Activated gamma-delta T cell treated with Interleukin-2 at 50 U/mL for 16 hours (primary cell): ENCODE data around the gene SLC39A11.
"Not testable (repeated sequence)": the region's sequence is repeated elsewhere in the genome, so short reads cannot be mapped to it uniquely, and the experiment has no call there.

ENCODE experiments used
- DNase-seq: peaks from one replicate; pipeline ENCODE4 v3.0.0-alpha.2; 2020

SLC39A11 gene

DNA sequence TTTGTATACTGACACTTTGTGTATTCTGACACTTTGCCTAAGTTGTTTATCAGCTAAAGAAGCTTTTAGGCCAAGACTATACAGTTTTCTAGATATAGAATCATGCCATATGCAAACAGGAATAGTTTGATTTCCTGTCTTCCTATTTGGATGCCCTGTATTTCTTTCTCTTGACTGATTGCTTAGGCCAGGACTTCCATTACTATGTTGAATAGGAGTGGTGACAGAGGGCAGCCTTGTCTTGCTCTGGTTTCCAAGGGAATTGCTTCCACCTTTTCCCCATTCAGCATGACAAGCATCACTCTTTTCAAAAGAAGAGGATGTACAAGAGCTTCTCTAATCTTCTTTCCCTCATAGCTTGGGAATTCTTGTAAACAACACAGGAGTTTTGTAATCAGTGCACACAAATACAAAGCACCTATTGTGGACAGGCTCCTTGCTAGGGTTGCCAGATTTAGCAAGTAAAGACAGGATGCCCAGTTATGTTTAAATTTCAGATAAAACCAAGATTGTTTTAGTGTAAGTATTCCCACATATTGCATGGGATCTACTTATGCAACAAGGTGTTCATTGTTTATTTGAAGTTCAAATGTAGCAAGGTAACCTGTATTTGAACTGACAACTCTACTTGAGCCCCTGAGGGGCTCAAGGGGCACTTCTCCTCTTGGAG is 233.5 kb downstream of the SLC39A11 start:
- no peak for DNase-seq

DNA sequence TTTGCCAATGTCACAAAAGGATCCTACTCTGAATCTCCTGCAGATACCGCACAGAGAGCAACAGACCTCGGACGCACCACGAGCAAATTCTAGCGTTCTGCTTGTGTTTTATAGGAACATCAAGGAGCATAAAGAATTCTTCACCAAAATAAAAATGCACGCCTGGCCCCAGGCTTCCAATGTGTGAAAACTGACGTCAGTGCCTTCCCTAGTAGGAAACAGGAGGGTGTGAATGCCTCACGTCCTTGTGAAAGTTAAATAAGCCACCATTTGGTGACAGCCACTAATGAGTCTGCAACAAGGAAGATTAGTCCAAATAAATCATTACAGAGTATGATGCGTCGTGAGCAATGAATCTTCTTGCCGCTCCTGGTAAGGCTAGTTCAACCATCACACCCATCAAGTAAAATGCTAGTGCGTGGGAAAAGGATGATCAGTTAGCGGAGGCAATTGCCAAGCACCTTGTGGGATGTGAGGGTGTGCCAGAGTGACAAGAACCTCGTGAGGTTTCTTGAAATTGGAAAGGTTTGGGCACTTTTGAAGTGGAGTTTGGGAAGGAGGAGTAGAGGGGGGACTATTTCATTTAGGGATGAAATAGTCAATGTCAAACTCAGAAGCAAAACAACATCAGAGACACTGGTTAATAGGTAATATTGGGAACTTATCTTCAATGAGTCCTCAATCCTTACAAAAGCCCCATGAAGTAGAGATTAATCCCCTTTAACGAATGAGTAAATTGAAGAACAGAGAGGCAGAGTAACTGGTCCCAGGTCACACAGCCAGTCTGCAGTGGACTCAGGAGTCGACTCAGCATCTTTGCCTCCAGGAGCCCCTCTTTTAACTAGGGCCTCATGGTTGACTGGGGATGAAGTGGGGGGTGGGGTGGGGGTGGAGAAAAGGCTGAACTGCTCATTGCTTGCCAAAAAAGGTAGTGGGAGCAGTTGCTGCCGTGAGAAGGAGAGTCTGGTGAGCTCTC is 238.8 kb downstream of the SLC39A11 start:
- DNase-seq, result no peak

DNA sequence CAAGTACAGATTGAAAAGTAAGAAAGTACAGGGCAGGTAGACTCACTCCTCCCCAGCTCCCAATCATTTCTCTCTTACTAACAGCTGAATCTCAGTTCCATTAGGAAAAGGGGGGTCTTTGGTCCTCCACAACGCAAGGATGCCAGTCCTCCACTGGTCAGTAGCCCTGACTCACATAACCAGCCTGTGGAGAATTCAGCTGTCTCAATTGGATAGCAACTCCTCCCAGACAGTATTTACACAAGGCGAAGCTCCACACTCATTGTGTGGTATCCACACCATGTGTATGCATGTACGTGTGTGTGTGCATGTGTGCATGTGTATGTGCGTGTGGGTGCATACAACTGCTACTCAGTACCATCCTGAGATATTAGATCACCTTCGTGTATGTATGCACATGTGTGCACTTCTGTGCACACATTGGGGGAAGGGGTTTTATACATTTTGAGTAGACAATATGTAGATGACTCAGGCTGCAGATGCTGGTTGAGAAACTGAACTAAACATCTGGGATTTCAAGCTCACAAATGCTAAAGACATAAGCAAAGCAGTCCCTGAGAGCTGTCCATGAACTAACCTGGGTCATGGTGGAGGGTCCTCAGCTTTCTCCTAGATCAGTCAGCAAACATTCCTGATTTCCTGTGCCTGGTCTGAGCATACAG is 240.1 kb downstream of the SLC39A11 start:
- no peak for DNase-seq

DNA sequence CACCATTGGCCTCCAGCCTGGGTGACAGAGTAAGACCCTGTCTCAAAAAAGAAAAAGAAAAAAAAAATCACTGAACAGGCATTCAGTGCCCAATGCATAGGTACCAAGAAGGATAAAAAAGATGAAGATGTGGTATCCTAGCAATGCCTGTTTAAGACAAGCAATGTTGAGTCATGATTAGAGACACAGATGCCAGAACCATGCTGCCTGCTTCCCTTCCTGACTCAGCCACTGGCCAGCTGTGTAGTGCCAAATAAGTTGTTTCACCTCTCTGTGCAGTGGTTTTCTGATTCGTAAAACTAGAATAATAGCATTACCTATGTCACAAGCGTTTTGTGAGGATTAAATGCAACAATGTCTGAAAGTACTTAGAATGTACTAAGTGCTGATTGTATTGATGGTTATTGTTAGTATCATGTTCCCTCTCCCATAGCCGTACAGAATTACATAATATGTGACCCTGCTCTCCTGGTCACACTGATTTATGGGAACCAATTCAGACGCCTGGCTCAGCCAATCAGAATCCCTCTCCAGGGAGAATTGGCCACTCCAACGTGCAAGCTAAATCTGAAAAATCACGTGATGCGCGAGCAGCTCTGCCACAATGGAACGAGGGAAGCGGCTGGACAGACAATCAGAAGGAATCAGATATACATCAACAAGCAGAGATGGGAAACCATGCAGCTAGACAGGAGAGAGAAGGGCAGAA is 241.9 kb downstream of the SLC39A11 start:
- no peak for DNase-seq

DNA sequence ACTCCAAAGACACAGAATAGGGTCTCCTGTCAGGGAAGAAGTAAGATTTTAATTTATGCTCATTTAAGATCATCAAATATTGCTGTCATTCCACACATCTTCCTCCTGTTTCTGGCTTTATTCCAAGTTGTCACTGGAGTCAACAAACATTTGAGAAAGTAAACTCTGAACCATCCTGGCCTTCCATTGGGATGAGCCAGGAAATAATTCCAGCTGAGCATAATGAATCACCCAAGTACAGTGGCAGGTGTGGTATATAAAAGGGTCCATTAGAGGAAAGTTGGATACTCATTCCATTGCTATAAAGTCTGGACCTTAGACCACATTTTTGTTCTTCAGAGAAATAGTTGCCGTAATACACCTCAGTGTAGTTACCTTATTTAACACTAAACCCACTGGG is 246.1 kb downstream of the SLC39A11 start:
- DNase-seq, result no peak

DNA sequence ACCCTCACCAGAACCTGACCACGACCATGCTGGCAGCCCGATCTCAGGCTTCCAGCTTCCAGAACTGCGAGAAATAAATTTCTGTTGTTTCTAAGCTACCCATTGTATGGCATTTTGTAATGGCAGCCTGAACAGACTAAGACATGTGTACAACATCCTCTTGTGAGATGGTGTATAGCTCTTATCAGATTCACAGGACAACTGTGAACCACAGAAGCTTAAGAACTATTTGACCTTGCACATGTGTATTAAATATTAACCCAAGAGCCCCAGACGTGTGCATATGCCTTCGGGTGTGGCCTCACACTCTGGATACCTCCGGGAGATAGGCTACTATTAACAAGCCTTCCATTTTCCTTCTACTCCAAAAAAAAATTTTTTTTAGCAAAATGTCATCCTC is 248.9 kb downstream of the SLC39A11 start:
- no peak for DNase-seq

DNA sequence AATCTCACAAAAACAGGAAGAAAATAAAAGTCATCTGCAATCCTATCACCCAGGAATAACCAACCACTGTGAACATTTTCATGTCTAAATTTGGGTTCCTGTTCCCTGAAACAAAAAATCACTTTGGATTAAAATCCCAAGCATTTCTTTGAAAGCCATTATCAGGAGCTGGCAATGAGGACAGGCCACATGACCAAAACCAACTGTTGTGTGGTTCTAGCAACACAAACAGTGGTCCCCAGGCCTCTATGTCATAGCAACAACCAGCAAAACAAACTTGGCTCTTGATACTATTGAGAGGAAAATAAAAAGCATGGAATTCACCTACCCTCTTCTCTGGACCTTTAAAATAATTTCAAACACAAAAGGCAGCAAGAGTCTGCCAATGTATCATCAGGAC is 252.5 kb downstream of the SLC39A11 start:
- DNase-seq, result no peak

DNA sequence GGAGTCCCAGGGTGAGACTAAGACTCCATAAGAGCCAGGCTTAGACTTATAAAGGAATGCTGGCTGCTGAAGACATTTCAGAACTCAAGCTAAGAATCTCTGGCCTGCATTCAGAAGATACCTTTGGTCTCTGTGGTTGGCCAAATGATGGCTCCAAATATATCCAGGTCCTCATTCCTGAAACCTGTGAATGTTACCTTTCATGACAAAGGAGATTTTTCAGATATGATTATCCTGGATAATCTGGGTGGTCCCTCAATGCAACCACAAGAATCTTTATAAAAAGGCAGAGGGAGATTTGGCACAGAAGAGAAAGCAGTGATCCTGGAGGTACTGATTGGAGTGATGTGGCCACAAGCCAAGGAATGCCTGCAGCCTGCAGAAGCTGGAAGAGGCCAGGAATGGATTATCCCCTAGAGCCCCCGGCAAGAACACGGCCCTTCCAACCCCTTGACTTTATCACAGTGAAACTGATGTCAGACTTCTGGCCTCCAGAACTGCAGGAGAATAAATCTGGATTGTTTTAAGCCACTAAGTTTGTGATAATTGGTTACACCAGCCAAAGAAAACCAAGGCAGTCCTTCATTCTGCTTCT is 253.3 kb downstream of the SLC39A11 start:
- DNase-seq, result no peak

DNA sequence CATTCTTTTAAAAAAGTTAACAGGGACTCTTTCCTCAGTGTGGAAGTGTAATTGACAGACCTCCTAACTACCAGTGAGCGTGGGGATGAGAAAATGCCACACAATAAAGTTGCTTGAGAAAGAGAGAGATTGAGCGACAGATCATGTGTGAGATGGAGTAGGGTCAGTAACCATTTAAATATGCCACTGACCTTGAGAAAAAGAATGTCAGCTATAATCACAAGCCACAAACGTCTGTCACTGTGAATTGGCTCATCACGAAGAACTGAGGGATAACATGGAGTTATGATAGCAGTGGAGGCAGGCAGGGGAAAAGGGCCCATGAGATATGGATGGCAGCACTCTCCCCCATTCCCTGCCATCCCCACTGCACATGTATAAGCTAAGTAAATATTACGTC is 253.9 kb downstream of the SLC39A11 start:
- DNase-seq, result no peak

DNA sequence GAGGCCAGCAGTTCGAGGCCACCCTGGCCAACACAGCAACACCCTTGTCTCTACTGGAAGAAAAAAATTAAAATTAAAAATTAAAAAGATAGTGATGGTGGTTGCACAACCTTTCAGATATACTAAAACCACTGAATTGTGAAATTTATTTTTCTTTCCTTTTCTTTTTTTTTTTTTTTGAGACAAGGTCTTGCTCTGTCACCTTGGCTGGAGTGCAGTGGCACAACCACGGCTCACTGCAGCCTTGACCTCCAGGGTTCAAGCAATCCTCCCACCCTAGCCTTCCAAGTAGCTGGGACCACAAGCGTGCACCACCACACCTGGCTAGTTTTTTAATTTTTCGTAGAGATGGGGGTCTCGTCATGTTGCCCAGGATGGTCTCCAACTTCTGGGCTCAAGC is 254.4 kb downstream of the SLC39A11 start:
- no peak for DNase-seq

DNA sequence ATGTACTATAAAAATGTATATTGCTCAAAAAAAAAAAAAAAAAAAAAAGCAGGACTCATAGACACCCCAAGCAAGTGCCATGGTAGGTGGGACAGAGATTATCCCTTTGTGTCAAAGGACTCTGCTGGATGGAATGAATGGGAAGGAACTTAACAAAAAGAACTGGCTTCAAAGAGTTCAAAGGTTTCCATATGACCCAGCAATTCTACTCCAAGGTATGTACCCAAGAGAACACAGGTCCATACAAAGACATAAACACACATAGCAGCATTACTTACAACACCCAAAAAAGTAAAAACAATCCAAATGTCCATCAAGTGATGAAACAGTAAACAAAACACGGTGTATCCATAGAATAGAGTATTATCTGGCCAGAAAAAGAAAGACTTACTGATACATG is 255.2 kb downstream of the SLC39A11 start:
- no peak for DNase-seq

DNA sequence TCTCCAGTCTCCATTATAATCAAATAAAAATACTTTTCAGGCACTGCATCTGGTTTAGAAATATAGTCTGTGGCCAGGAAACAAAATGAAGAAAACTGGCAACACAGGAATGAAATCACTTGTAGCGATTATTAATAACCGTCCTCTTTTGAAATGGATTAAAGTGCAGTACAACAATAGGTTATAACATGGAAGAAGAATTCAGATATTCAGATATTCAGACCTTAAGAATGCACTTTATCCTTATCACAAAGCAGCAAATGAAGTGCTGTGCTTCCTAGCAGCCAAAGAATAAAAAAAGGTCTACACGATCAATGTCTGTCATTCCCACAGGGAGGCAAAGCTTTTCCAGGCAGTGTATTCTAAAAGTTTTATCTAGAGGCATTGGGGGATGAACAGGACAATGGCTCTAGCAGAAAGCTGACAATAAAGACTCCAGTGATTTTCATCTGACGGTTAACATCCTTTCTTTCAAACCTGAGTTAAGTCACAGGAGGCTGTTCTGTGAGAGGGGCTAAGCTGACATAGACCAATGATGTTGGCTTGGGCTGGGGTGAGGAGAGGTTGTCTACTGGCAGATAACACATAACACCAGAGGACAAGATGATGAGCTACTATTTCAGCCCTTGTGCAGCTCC is 259.2 kb downstream of the SLC39A11 start:
- no peak for DNase-seq

DNA sequence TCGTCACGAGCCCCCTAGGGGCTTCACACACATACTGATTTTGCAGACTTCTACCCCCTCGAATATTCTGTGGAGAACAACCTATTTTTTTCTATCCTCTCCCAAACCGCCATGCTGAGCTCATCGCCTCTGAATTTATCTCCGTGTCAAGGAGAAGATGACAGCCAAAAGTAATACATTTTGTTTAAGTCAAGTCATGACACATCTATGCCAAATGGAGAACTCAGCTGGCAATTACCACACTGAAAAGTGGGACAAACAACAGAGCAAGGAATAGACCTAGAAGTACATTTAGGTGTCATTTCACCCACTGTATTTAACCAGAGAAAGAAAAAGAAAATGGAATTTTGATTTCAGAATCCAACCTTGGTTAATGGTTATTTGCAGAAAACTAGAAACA is 260.2 kb downstream of the SLC39A11 start:
- no peak for DNase-seq

DNA sequence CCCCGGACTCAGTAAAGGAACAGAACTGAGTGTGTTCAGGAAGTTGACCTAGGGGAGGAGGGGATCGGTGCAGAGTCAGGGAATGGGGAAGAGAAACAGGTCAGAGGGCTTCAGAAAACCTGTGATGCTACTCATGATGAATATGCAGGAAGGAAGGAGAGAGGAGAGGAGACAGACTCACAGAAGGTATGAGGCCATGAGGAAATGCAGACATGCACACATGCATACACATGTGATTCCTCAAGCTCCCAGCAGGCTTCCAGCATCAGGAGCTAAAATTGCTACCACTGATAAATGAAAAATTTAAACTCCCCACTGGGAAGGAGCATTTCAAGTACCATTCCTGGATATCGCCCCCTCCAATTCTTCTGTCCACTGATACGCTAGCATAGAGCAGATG is 262.6 kb downstream of the SLC39A11 start:
- no peak for DNase-seq

DNA sequence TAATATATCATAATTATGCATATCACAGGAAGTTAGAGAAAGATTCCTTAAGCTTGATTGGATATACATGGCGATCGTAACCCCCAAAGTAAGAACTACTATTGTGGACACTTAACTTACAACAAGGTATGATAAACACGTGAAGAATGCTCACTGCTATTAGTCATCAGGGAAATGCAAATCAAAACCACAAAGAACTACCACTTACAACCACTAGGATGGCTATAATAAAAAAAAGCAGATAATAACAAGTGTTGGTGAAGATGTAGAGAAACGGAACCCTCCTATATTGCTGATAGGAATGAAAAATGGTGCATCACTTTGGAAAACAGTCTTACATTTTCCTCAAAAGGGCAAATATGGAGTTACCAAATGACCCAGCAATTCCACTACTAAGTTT is 265.9 kb downstream of the SLC39A11 start:
- no peak for DNase-seq

DNA sequence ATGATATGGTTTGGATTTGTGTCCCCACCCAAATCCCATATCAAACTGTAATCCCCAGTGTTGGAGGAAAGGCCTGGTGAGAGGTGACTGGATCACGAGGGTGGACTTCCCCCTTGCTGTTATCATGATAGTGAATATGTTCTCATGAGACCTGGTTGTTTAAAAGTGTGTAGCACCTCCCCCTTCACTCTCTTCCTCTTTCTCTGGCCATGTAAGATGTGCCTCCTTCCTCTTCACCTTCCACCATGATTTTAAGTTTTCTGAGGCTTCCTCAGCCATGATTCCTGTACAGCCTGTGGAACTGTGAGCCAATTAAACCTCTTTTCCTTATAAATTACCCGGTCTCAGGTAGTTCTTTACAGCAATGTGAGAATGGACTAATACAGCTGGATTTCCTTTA is 266.4 kb downstream of the SLC39A11 start:
- not testable (repeated sequence) for DNase-seq

DNA sequence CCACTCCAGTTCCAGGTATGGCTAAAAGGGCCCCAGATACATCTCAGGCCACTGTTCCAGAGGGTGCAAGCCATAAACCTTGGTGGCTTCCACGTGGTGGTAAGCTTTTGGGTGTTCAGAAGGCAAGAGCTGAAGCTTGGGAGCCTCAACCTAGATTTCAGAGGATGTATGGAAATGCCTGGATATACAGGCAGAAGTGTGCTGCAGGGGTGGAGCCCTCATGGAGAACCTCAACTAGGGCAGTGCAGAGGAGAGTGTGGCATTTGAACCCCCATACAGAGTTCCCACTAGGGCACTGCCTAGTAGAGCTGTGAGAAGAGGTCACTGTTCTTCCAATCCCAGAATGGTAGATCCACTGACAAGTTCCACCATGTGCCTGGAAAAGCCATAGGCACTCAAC is 267.3 kb downstream of the SLC39A11 start:
- no peak for DNase-seq

DNA sequence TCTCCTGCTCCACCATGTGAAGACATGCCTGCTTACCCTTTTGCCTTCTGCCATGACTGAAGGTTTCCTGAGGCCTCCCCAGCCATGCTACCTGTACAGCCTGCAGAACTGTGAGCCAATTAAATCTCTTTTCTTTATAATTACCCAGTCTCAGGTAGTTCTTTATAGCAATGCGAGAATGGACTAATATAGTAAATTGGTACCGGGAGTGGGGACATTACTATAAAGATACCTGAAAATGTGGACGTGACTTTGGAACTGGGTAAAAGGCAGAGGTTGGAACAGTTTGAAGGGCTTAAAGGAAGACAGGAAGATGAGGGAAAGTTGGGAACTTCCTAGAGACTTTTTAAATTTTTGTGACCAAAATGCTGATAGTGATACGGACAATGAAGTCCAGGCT is 268.2 kb downstream of the SLC39A11 start:
- DNase-seq, result not testable (repeated sequence)

DNA sequence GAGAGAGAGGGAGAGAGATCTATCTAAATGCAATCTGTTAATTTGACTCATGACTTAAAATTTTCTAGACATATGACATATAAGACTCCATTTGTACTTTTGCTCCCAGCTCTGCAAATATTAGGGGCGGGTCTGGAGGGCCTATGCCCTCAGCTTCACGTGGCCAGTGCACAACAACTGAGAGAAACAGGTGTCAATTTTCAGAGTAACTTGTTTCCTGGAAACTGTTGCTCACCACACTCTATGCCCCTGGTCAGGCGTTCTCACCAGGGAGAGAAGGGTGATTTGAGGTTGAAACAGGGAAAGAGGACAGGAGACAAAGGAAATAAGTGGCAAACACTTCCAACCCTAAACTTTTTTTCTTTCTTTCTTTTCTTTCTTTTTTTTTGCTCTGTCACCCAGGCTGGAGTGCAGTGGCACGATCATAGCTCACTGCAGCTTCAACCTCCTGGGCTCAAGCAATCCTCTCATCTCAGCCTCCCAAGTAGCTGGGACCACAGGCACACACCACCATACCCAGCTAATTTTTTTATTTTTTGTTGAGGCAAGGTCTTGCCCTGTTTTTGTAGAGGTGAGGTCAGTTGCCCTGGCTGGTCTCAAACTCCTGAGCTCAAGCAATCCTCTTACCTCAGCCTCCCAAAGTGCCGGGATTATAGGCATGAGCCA is 270.0 kb downstream of the SLC39A11 start:
- DNase-seq, result no peak

DNA sequence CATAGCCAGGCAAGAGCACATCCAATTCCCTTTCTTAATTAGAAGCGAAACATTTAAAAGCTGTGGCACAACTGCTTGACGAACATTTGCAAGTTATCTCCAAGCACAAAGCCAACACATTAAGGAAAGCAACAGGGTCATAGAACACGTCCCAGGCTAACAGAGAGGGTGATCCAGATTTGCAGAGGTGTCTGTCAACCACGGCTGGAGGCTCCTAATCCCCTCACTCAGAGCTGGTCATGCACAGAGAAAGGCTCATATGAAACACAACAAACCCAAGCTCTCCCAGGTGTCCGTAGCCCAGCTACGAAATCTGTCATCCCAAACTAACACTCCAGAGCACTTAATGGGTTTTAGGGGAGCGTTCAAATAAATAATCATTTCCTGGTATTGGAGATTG is 276.1 kb downstream of the SLC39A11 start:
- no peak for DNase-seq

DNA sequence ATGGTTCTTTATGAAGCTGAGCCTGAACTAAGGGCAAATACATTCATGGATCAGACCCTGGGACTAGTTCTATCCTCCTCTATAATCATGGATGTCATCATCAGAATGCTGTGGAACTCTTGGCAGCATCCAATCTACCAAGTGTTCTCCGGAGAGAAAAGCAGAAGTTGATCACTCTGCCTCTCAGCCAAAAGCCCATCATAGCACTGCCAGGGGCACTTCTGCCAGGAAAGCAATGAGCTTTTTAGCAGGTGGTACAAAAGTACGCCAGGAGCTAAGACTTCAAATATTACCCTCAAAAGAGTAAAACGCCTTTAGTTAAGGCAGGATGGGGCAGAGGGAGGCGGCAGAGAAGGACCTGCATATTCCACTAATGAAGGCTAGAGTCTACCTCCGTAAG is 279.0 kb downstream of the SLC39A11 start:
- no peak for DNase-seq

DNA sequence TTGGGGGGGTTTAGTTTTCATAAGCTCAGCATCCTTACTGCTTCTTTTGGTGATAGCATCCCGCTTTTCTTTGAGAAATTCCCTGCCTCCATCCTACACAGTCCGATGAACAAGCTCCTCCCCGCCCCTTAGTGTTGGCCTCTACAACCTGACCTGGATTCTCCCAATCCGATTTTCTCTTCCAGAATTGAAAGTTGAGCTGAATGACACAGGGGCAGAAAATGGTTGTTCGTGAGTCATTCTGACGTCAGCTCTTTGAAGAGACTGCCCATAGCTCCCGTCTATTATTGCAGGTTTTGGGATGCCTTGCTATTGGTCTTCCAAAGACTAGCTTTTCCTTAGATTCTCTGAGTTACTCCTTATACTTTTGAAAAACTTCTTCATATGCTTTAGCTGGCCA is 279.7 kb downstream of the SLC39A11 start:
- DNase-seq, result no peak
